GM18511 (cell line): Measurements from ENCODE around the gene SAG.

Source experiments
- ATAC-seq: cut with Tn5 transposase; IDR thresholded peaks from one replicate; pipeline ENCODE4 v1.9.1; 2021; ENCODE audit warnings: mild to moderate bottlenecking, moderate library complexity; ENCODE audit not compliant: unreplicated experiment

SAG gene

DNA sequence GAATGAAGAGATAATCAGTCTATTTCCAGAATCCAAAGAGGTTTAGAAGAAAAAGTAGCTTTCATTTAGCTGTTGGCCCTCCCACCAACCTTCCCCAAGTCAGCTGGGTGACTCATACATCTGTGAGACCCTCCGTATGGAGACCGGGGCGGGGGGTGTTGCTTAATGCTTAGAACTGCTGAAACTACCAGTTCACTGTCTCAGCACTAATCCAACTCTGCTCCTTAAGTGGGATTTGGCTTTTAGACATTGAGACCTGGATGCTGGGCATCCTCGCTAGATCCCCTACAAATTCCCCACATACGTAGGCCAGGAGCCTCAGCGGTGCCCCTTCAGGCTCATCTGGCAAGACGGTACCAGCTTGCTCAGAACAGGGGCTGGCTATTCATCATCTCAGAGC is at the start of gene SAG:
SAG (plus strand) TSS at position 252 of the 400 bp plus-strand sequence. CDS start 1,374 bp downstream, outside the sequence.
- ATAC-seq = no peak

DNA sequence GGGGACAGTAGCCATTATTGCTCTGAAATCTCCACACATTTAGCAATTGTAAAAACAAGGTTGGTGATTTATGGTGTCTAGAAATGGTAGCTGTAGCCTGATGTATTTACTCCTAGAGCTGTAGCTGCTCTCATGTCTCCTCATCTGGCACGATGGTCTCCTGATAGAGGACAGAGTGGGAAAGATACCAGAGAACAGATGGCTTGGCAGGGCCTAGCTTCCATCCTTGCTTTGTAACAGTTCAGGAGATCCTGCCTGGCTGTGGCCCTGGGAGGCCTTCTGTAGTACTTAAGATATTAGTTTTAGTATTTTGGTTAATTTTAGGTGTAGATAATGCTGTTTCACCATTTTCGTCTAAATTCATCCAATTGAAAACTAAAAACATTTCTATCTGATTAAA is 49.4 kb upstream of the SAG start:
- no peak for ATAC-seq

DNA sequence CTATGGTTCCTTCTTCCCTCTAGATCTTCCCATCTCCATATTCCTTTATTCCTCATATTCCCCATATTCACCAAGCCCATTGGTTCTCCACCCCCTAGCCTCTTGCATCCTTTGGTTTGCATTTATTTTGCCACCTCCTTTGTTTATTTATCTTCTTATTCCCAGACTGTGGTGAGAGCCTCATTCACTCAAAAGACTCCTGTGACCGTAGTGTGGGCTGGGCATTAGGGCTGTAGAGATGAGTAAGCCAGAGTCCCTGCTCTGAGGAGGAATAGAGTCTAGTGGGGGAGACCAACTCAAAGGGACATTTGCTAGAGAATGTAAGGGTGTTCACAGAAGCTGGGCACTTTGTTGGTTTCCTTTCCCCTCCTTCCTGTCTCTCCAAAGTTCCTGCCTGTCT is 47.9 kb upstream of the SAG start:
- ATAC-seq = no peak

DNA sequence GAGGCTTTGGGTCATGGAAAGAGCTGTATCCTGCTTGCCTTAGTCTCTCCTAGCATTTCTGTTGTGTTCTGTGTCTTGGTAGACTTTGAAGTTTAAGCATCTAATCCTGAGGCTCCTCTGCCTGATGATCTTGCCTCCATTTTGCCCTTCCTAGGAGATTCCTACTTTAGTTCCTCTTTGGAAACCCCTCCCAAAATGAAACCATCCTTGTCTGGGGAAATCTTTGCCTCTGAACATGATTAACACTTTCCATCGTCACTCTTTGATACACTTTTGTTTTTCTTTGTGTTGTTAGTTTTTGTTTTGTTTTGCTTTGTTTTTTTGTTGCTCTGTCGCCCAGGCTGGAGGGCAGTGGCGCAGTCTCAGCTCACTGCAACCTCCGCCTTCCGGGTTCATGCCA is 47.0 kb upstream of the SAG start:
- no peak for ATAC-seq

DNA sequence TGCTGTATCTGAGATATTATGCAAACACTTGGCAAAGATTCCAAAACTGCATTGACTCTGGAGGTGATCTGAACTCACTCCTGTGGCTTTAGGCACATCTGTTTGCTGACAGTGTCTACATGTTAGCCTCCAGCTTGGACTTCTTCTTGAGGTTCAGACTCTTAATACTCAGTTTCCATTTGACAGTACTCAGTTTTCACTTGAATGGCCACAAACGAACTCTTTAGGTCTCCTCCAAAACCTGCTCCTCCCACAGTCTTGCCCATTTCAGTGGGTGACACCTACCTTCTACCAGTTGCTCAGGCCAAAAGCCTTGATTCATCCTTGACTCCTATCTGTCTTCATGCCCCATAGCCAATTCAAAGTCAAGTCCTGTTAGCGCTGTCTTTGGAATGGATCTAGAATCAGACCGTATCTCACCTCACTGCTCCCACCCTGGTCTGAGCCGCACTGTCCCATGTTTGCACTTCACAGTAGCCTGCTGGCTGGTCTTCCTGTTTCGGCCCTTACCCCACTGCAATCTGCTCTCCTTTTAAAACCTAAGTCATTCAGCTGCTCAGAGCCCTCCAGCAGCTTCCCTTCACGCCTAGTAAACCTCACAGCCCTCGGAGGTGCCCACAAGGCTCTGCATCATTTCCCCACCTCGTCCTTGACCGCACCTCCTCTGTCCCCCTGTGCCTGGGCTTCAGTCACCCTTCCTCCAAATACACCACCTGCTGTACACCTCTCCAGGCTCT is 45.6 kb upstream of the SAG start:
- ATAC-seq = peak; percentile 74

DNA sequence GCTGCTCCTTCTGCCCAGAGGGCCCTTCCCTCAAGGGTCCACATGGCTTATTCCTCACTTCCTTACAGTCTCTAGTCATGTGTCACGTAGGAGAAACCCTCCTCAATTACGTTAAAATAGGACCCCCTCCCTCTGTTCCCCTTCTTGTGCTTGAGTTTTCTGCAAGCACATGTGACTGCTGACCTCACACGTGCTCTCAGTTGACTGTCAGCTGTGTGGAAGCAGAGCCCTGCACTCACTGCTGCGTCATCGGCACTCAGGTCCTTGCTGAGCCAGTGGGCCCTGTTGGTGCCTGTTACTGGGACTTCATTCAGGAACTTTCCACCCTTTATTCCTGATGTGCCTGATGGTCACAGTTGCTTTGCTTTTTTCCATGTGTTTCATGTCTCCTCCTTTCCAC is 45.1 kb upstream of the SAG start:
- ATAC-seq = peak; percentile 21

DNA sequence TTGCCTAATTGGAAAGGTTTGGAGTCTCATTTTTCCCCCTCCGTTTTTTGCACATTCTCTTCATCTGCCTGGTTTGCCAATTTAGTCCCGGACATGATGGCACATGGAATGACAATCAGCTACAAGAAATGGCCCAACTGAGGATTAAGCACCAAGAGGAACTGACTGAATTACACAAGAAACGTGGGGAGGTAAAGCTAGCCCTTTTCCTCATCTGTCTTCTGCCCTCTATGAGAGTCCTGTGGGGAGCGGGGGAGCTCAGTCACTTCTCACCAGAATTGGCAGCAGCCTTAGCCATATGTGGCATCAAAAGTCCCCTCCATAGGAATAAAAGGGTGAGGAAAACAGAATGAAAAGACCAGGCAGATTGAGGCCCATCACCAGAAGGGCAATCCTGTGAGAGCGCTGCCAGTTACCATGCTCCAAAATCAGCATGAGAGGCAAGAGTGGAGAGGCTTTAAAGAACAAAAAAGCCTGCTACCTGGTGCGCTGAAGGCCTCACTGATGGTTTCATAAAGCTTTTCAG is 44.5 kb upstream of the SAG start:
- ATAC-seq = no peak

DNA sequence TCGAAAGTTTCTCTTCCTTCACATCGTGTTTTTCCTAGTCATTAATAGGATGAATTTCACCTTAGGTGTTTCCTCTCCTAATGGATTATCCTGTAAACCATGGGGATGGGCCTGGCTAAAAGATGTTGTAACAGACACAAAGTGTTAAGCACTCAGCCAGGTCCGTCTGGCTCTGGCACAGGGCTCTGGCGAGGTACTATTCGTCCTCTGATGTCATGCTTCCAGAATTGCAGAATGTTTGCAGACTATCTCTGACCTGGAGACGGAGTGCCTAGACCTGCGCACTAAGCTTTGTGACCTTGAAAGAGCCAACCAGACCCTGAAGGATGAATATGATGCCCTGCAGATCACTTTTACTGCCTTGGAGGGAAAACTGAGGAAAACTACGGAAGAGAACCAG is 42.9 kb upstream of the SAG start:
- no peak for ATAC-seq

DNA sequence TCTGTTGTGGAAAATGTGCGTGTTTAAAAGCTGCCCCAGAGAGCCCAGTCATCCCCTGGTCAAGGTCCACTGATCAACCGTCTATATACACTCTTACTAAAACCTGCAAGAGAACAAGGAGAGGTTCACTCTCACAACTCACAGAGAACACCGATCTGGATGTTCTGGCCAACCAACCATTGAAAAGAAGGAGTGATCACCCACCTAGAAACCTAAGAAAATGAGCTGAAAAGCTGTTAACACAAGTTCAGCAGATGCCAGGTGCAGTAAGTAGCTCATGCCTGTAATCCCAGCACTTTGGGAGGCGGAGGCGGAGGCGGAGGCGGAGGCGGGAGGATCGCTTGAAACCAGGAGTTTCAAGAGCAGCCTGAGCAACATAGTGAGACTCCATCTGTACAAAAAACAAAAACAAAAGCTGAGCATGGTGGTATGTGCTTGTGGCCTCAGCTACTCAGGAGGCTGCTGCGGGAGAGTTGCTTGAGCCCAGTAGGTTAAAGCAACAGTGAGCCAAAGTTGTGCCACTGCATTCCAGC is 41.7 kb upstream of the SAG start:
- no peak for ATAC-seq

DNA sequence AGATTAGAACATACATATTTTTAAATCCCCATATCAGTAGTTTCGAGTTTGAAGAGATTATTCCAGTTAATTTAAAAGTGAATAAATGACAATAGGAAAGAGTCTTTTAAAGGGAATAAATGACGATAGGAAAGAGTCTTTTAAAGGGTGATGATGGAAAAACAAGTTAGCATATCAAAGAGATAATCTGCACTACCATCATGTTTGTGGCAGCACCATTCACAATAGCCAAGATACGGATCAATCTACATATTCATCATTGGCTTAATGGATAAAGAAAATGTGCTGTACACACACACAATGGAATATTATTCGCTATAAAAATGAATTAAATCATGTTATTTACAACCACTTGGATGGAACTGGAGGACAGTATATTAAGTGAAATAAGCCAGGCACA is 41.1 kb upstream of the SAG start:
- ATAC-seq = no peak

DNA sequence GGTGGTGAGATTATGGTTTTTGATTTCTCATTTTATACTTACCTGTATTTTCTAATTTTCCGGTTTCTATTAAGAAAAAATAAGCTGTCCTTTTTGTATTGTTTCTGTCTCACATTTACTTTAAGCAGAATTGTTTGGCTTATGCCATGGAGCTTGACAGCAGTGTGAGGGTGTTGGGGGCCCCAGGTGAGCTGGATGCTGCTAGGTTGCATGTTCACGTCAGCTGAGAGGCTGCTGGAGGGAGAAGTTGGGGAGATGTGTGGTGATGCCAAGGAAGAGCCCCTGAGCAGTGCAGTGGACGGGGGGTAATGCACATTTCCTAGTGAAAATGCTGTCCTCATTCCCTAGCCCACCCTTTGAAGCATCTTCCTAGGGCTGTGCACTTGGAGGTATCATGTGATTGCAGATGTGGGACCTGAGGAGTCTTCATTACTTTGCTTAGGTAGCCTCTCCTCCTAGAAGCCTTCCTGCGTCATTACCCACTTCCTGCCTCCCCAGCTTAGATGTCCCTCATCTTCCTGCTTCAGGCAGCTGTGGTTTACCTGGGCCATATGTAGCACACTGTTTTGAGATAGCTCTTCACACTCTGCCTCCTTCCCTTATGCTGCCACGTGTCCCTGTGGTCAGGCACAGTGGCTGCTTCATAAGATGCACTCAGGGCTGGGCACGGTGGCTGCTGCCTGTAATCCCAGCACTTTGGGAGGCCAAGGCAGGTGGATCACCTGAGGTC is 39.9 kb upstream of the SAG start:
- peak; percentile 88 for ATAC-seq

DNA sequence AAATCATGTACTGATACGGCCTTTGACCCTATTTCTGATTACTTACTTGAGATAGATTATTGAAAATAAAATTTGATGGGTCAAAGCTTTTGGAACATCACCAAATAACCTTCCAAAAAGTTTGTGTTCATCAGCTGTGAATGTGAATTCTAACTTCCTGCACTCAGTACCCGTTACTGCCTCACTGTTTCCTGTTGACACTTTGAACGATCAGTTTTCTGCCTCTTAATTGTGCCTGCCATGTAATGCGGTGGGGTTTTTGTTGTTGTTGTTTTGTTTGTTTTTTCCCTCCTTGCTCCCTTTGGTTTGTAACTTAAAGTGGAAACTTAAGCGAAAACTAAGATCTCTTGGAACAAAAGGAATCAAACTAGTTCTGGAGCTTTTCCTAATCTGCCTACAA is 37.2 kb upstream of the SAG start:
- no peak for ATAC-seq

DNA sequence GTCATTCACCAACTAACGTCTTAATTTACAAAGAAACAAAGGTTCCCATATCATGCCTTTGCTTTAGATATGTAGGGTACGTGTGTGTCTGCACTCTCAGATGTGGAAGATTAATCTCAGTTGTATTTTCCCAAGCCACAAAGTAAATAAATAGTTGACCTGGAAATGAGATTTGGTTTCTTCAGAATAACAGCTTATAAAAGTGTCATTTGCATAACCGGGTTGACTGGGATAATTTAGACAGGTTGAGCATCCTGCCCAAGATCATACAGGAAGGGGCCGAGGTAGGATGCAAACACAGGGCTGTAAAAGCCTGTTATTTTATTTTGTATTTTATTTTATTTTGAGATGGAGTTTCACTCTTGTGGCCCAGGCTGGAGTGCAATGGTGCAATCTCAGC is 36.7 kb upstream of the SAG start:
- ATAC-seq = no peak

DNA sequence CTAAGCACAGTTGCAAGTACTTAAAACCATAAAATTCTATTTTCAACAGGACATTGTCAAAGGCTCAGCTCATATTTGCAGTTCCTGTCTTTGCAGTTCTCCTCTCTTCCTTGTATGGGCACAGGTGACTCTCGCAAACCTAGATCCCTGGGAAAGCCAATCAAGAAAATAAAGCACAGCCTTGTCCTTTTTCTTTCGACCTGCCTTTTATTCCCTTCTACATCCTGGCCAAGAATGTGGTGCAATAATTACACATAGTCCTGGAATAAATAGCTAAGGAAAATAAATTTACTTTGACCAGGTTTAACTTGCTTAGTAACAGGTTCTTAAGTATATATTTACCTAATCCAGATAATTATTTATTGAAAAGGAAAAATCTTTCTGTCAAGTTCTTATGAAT is 35.9 kb upstream of the SAG start:
- no peak for ATAC-seq

DNA sequence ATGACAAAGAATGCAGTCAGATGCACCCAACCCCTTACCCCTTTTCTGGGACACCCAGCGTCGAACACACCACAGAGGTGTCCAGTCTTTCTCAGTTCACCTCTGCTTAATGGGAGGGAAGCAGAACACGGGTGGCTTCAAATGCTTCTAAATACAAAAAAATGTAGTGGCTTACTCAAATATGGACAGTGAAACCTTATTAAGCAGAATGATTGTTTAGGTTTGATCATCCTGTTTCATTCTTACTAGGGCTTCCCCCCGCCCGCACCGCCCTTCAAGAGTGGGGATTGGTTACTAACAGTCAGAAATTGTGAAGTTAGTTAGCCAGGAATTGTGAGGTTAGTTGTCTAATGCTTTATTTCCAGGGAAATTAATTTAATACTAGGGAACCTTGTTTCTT is 34.5 kb upstream of the SAG start:
- ATAC-seq = no peak

DNA sequence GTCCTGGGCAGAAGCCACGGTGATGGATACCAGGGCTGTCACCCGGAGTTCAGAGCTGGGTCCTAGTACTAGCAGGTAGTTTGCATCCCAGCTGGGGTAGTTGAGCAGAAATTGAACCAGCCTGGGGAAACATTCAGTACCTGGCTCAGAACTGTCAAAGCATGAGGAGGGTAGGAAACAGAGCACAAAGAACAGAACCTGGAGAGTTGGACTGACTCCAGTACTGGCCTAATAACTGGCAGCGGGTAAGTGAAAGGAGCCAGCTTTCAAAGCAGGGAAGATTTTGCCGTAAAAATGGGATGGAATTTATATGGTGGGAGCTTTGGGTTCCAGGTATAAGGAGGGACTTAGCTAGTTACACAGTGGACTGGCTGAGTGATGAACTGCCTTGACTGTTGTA is 32.4 kb upstream of the SAG start:
- ATAC-seq = no peak

DNA sequence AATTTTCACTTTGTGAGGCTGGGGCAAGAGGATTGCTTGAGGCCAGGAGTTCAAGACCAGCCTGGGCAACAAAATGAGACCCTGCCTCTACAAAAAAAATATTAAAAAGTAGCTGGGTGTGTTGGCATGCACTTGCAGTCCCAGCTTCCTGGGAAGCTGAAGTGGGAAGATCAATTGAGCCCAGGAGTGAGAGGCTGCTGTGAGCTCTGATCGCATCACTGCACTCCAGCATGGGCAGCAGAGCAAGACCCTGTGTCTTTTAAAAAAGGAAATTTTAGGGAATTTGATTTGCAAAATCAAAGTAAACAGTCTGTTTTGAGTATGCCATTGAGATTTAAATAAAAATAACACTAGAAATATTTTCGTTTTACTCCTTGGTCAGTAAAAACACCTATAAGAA is 28.7 kb upstream of the SAG start:
- ATAC-seq = no peak

DNA sequence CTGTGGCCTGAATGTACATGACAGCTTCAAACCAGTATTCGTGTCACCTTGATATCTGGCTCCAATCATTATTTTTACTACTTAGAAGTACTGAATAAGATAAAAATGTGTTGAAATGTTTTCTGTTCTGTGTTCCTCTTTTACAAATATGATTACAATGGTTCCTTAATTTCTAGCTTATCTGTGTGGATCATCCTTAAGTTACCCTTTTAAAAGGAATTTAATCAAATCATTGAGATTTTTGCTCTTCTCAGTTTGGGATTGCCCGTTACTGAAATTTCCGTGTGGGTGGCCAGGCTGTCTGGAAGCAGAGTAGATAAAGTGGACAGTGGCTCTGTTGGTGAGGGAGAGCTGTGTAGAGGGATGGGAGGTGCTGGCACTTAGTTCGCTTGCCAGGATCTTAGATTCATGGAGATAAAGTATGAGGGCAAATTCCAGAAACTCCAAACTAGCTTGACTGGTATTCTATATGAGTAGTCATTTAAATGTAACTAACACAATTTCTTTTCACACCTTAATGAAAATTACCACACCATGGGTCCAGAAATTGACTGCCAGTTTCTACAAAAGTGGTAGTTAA is 27.4 kb upstream of the SAG start:
- ATAC-seq = no peak

DNA sequence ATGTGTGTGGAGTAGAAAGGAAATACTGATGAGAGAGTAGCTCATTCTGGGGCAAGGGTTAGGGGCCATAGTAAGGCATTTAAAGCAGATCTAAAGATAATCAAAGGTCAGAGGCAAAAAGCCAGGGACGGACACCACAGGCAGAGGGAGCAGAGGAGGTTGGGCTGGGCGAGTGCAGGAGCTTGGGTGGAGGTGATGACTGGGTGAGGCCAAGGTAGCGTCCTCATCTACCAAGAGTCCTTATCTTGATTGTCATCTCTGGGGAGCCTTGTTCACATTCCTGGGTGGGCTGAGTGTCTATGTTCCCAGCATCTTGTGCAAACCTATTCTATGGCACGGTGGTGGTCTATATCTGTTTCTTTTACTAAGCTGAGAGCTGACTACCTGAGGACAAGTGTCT is 26.1 kb upstream of the SAG start:
- ATAC-seq = no peak

DNA sequence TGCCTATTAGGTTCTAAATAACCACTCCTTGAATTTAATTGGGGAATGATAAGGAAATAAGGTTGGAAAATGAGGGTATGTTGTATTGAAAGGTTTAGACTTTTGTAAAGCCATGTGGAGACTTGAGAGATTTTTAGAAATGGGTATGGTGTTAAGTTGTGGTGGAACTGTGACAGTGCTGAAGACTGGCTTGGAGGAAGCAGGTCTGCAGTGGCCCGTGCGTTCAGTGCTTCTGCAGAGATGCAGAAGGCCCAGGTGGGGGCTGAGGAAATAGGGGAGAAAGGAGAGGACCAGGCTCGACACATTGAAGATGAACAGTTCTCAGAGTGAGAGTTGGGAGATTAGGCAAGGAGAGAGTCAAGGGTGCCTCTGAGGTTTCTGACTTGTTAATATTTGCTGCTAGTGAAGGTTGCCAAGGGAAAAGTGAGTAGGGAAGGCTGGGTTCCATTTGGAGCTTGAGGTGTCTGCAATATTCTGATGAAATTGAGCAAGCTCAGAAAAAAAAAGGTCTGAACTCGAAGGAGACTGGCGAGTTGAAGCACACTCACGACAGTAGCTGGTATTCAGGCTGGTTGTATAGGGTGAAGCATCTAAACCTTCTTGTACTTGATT is 25.5 kb upstream of the SAG start:
- ATAC-seq = no peak

DNA sequence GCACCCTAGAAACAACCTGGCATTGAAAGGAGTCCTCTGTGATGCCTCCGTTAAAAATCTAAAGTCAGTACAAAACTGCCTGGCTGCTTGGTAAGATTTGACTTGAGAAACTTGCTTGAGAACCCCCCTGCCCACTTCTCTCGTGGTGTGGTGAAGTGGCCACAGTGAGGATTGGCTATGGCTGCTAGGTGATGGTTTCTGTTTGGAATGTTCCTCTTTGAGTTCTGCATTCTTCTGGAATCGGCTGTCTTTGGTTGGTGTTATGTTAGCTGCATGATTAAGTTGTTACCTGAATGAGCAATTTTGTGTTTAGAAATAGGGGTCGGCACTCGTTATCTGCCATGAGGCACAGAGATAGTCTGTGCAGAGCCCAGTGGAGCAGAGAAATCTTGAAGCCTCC is 21.7 kb upstream of the SAG start:
- ATAC-seq = no peak
